GM21367 (cell line): ENCODE measurements around the gene TNFAIP3.

ENCODE experiments used
- ATAC-seq: cut with Tn5 transposase; IDR thresholded peaks from one replicate; pipeline ENCODE4 v1.9.1; 2021; ENCODE audit not compliant: unreplicated experiment

TNFAIP3 gene

GRCh38 chr6:137863091-137863797 lies 3.8 kb upstream of the TNFAIP3 start:
- ATAC-seq = no peak

- ATAC-seq = no peak
Measured at GRCh38 chr6:137864812-137865508, 2.1 kb upstream of the TNFAIP3 start.

DNA sequence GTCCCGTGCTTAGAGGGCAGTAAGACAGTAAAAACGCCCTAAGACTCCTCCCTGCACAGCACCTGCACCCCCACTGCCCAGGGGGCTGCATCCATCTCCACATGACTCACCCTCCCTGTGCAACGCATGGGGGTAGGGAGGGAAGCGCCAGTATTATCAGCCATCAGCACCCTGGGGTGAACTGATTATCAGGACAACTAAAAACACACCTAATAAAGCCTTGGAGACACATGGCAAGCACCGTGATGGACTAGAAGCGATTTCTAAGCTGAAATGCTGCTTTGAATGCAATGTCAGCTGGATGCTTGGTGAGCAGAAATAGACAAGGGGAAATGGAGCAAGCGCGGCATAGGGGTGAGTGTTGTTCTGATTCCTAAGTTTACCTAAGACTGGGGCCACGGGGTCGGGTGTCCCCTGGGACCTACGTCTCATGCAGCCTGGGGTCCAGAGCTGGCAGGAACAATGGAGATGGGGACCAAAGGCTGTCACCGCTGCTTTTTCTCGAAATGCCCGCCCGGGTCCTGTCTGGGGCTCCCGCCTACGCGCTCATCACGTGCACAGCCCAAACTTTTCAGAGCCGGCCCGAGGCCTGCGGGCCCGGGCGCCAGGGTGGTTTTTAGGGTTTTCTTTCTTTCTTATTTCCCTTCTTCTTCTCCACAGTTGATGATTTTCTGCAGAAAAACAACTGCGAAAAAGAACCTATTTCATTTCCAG lies 702 bp upstream of the TNFAIP3 start:
- ATAC-seq = peak; percentile 18

- ATAC-seq = no peak
Measured at GRCh38 chr6:137867685-137868509, 838 bp downstream of the TNFAIP3 start.

- ATAC-seq = no peak
Measured at GRCh38 chr6:137868721-137869548, 1.9 kb downstream of the TNFAIP3 start.

DNA sequence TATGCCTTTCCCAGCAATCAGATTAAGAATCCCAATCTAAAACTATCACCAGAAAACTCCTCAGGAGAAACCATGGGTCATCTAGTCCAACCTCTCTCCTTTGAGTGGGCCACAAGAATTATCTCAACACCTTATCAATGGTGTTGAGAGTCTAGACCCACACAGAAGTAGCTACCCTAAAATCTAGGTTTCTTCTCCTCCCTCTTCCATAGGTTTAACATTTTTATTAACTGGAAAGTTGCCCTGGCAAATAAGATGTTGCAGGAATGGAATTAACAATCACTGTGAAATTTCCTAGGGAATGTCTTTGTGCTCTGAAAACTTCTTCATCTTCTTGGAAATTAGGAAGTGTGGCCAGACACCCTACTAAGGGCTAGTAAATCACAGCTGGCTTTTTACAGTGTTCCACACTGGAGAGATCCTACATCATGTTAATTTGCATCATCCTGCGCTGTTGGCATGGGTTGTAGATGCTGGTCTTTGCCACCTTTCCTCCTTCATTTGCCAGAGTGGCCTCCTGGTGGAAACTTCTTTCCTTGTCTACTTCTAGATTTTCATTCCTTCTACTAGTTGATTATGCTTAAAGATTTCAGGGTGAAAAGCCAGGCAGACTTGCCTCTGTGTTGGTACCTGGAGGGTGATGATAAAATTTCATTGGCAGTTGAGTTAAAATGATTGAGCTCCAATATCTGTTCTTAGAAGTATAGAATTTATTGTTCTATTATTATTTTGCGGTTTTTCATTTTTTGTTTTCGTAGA lies 2.7 kb downstream of the TNFAIP3 start:
- no peak for ATAC-seq

DNA sequence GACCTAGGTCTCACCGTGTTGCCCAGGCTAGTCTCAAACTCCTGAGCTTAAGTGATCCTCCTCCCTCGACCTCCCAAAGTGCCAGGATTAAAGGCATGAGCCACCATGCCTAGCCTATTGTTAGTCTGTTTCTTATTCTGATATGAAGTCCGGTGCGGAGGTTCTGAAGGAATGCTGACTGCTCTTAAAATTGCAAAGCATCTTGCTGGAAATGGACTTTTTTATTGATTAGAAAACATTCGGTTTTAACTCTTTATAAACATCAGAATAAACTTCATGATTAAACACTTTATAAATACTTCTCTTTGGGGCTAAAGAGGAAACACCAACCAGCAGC lies 3.2 kb downstream of the TNFAIP3 start:
- no peak for ATAC-seq

DNA sequence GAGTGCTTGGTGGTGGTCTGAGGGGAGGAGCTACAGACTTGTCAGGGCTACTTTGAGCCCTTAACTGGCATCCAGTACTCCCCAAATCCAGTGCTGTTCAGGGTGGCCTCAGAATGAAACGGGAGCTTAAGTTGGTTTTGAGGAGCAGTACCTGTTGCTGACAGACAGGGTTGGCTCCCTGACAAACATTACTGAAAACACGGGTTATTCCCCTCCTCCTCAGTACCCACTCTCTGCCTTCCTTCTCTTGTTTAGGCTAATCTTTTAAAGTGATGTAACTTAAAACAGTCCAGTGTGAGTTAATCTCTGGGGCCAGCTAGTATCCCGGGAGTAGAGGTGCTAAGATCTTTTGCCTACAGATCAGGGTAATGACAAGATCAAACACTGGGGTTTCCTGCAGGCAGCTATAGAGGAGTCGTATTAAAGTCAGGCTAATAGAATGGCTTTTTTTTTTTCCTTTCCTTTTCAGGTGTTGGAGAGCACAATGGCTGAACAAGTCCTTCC lies 3.7 kb downstream of the TNFAIP3 start:
- ATAC-seq = no peak

DNA sequence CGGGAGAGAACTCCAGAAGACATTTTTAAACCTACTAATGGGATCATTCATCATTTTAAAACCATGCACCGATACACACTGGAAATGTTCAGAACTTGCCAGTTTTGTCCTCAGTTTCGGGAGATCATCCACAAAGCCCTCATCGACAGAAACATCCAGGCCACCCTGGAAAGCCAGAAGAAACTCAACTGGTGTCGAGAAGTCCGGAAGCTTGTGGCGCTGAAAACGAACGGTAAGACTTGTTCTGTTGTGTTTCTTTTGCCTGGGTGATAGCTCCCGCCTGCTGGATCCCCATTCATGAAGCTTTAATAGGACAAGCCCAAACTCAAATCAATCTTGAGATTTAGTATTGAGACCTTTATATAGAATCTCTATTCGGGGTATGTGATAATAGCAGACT lies 4.2 kb downstream of the TNFAIP3 start:
- ATAC-seq = no peak

GRCh38 chr6:137871831-137872454 lies 4.9 kb downstream of the TNFAIP3 start:
- ATAC-seq = no peak

- no peak for ATAC-seq
Measured at GRCh38 chr6:137872581-137873115, 5.6 kb downstream of the TNFAIP3 start.

DNA sequence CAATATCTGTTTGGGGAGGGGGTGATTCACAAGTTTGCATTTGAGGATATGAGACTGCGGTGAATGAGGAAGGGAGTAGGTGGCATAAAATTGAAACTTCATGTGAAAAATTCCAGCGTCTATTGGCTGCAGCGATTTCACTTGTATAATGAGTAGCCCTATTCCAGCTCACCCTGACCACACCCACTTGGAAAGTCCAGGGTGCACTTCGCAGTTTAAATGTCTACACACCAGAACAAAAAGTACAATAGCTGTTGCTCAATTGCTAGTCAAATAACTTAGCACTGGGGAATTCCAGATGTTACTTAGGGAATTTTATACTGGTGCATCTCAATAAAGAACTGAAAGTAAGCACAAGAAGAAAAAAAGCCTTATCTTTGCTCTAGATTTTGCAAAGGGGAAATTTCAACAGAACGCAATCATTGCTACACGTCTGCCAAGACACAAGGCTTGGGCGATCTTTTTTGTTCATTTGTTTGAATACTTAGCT lies 6.3 kb downstream of the TNFAIP3 start:
- ATAC-seq = no peak

DNA sequence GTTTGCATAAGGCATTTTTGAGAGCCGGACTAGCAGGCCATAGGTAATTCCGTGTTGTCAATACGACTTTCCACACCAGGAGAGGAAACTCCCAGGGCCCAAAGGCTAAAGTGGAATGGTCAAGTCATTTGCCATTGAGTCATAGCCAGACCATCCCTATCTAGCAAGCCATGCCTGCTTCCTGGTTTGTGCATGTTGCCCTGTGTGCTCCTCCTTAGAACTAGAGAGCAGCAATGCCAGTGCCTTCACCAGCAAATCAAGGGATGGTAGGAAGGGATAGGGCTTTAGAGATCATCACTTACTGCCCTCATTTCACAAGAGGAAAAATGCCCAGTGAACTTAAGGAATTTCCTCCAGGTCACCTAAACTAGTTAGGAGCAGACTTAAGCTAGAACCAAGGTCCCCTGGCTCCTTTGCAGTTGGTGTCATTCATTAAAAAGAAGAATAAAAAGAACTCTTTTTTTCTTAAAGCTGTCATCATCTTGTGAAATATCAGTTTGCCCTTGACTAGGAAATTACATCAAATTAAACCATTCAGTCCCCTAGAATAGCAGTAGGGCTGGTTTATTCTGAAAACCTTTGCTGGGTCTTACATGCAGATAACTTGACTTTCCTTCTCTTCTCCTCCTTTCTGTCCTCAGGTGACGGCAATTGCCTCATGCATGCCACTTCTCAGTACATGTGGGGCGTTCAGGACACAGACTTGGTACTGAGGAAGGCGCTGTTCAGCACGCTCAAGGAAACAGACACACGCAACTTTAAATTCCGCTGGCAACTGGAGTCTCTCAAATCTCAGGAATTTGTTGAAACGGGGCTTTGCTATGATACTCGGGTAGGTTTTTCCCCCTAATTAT lies 7.4 kb downstream of the TNFAIP3 start:
- ATAC-seq = no peak

DNA sequence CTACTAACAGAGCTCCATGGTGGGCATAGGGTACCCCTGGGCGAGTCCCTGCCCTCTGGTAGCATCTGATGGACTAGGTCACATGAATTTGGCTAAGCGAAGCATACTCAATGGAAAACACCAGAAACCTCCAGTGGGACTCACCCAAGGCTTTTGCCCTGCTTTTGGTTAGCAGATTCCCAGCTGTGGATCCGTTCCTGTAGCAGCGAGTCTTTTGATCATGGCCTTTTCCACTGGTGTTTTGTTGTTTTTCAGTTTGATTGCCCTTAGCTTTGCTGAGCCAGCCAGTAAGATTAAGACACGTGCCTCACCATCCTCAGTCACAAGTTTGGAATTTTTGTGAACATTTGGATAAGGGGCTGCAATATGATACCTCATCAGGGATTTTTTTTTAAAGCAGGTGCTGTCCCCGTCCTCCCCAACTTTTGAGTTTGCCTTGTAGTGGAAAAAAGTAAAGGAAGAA lies 8.0 kb downstream of the TNFAIP3 start:
- ATAC-seq = no peak

GRCh38 chr6:137875606-137876005 lies 8.5 kb downstream of the TNFAIP3 start:
- no peak for ATAC-seq

- ATAC-seq = no peak
Measured at GRCh38 chr6:137876547-137876946, 9.5 kb downstream of the TNFAIP3 start.

- no peak for ATAC-seq
Measured at GRCh38 chr6:137877113-137877512, 10.1 kb downstream of the TNFAIP3 start.

DNA sequence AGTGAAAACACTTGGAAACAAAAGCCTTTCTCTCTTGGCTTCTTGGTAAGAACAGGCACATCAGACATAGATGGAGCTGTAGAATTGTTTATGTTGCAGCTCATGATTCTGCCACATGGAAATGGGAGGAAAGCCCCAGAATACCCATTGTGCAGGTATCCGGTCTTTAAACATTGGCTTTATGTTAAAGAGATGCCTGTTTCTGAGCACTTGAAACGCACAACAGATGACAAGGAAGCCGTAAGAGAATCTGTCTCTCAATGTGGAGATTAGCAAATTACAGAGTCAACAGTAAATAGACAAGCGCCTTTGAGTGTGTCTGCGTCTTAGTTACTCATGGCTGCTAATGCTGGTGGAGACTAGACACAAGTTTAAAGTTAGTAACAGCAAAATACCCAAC lies 10.5 kb downstream of the TNFAIP3 start:
- ATAC-seq = no peak
